IMR-90 (cell line): ENCODE measurements around the gene CCNE1. TPM values are rescaled to one million over a fixed set of nuclear protein-coding genes. Genes with fewer than 3 reads are reported as not detected.

ENCODE experiments used
- ATAC-seq: fragments of 200-7000 bp; cut with Tn5 transposase; 2 replicates; pipeline ENCODE4 v1.9.1; 2020; ENCODE audit warnings: low read depth, mild to moderate bottlenecking, moderate library complexity
- BruUV-seq: library from RNA; stranded (reverse); fragments of 400-500 nt; replicated peaks from 2 replicates; lab custom pipeline; 2021; lab: Mats Ljungman, UMichigan
- CTCF ChIA-PET: fragments of 300-600 bp; formaldehyde crosslinking; extraction: SDS; loops from one replicate; lab custom pipeline; 2021; ENCODE audit warnings: antibody characterized with exemption; lab: Yijun Ruan, JAX
- POLR2A ChIA-PET: fragments of 300-600 bp; sonication (Branson Sonifier 250); formaldehyde crosslinking; loops from one replicate; lab custom pipeline; 2022; ENCODE audit warnings: antibody characterized with exemption; ENCODE audit not compliant: unreplicated experiment; lab: Charles Lee
- DNase-seq: peaks from one replicate; pipeline ENCODE4 v3.0.0; 2013
- H2AFZ ChIP-seq: replicated peaks from 2 replicates; pipeline ENCODE3; 2013; ENCODE audit warnings: low read length, mild to moderate bottlenecking; ENCODE audit not compliant: poor library complexity
- H2AK5ac ChIP-seq: 2 replicates; pipeline ENCODE4 v1.6.1; 2013; ENCODE audit warnings: low read depth, low read length, inconsistent platforms
- H2AK9ac ChIP-seq: replicated peaks from 2 replicates; pipeline ENCODE3; 2013; ENCODE audit warnings: mild to moderate bottlenecking, low read depth, low read length, moderate library complexity; ENCODE audit not compliant: poor library complexity
- H2BK120ac ChIP-seq: 2 replicates; pipeline ENCODE4 v1.6.1; 2013; ENCODE audit warnings: low read depth, low read length, inconsistent platforms
- H2BK15ac ChIP-seq: 3 replicates; pipeline ENCODE4 v1.6.1; 2013; ENCODE audit warnings: low read depth, low read length, inconsistent platforms
- H2BK20ac ChIP-seq: 2 replicates; pipeline ENCODE4 v1.6.1; 2013; ENCODE audit warnings: low read depth, mild to moderate bottlenecking, inconsistent platforms, low read length, moderate library complexity
- H2BK5ac ChIP-seq: 2 replicates; pipeline ENCODE4 v1.6.1; 2013; ENCODE audit warnings: mild to moderate bottlenecking, low read depth, low read length, inconsistent platforms; ENCODE audit not compliant: poor library complexity, severe bottlenecking
- H3K14ac ChIP-seq: replicated peaks from 2 replicates; pipeline ENCODE4 v1.6.1; 2013; ENCODE audit warnings: low read depth, low read length, inconsistent platforms
- H3K18ac ChIP-seq: 2 replicates; pipeline ENCODE4 v1.6.1; 2013; ENCODE audit warnings: low read depth, low read length, control low read depth
- H3K23ac ChIP-seq: 2 replicates; pipeline ENCODE4 v1.6.1; 2013; ENCODE audit warnings: low read depth, low read length, inconsistent platforms
- H3K27ac ChIP-seq: 2 replicates; pipeline ENCODE4 v1.5.1; 2013; ENCODE audit warnings: mild to moderate bottlenecking, control low read depth, low read length; ENCODE audit not compliant: insufficient read depth
- H3K27me3 ChIP-seq: 2 replicates; pipeline ENCODE4 v1.6.1; 2013; ENCODE audit warnings: low read length; ENCODE audit not compliant: control insufficient read depth, insufficient read depth
- H3K36me3 ChIP-seq: 2 replicates; pipeline ENCODE4 v1.6.1; 2013; ENCODE audit warnings: low read length, mixed read lengths; ENCODE audit not compliant: control insufficient read depth, insufficient read depth
- H3K4ac ChIP-seq: 2 replicates; pipeline ENCODE4 v1.6.1; 2013; ENCODE audit warnings: low read depth, low read length, inconsistent platforms
- H3K4me1 ChIP-seq: 2 replicates; pipeline ENCODE4 v1.6.1; 2013; ENCODE audit warnings: low read length, mixed read lengths; ENCODE audit not compliant: control insufficient read depth, insufficient read depth
- H3K4me2 ChIP-seq: 2 replicates; pipeline ENCODE4 v1.6.1; 2013; ENCODE audit warnings: low read depth, mild to moderate bottlenecking, control low read depth, low read length, moderate library complexity
- H3K4me3 ChIP-seq: 2 replicates; pipeline ENCODE4 v1.5.1; 2013; ENCODE audit warnings: low read depth, mild to moderate bottlenecking, control low read depth, low read length, moderate library complexity; ENCODE audit not compliant: insufficient read depth
- H3K56ac ChIP-seq: 2 replicates; pipeline ENCODE4 v1.6.1; 2013; ENCODE audit warnings: low read length, inconsistent platforms; ENCODE audit not compliant: insufficient read depth; ENCODE audit errors: extremely low read depth
- H3K79me1 ChIP-seq, 2 experiments: 2 replicates each; pipeline ENCODE4 v1.6.1; 2013; ENCODE audit warnings: low read length in 2 of 2, inconsistent platforms in 1 of 2, low read depth in 1 of 2
- H3K9ac ChIP-seq: 2 replicates; pipeline ENCODE4 v1.6.1; 2013; ENCODE audit warnings: low read depth, low read length, control low read depth
- H3K9me1 ChIP-seq: 2 replicates; pipeline ENCODE4 v1.6.1; 2013; ENCODE audit warnings: low read length, inconsistent platforms; ENCODE audit not compliant: insufficient read depth
- H3K9me3 ChIP-seq: 2 replicates; pipeline ENCODE4 v1.6.1; 2013; ENCODE audit warnings: low read length; ENCODE audit not compliant: control insufficient read depth, insufficient read depth
- H4K20me1 ChIP-seq: 2 replicates; pipeline ENCODE4 v1.6.1; 2013; ENCODE audit warnings: low read length, inconsistent platforms; ENCODE audit not compliant: insufficient read depth
- H4K5ac ChIP-seq: 2 replicates; pipeline ENCODE4 v1.6.1; 2013; ENCODE audit warnings: mild to moderate bottlenecking, low read depth, low read length, control low read depth
- H4K8ac ChIP-seq, 2 experiments: 2 replicates each; pipeline ENCODE4 v1.6.1; 2013; ENCODE audit warnings: low read depth in 2 of 2, low read length in 2 of 2, control low read depth in 1 of 2, inconsistent platforms in 1 of 2
- H4K91ac ChIP-seq: 2 replicates; pipeline ENCODE4 v1.6.1; 2013; ENCODE audit warnings: low read depth, low read length, inconsistent platforms; ENCODE audit not compliant: insufficient read depth
- CEBPB ChIP-seq: IDR thresholded peaks from 2 replicates; pipeline ENCODE4 v1.6.1; 2012; ENCODE audit warnings: low read depth, low read length, improper control_type of control experiment
- MAZ ChIP-seq: IDR thresholded peaks from 2 replicates; pipeline ENCODE4 v1.6.1; 2012; ENCODE audit warnings: low read depth, mild to moderate bottlenecking, low read length, improper control_type of control experiment, moderate library complexity, borderline replicate concordance
- MXI1 ChIP-seq: IDR thresholded peaks from 2 replicates; pipeline ENCODE4 v1.6.1; 2012; ENCODE audit warnings: low read depth, mild to moderate bottlenecking, low read length, moderate library complexity, borderline replicate concordance
- NFE2L2 ChIP-seq: fragments of 150-350 bp; IDR thresholded peaks from 2 replicates; pipeline ENCODE4 v1.6.1; 2016; ENCODE audit warnings: low read depth, mild to moderate bottlenecking, low read length
- RCOR1 ChIP-seq: IDR thresholded peaks from 2 replicates; pipeline ENCODE4 v1.6.1; 2012; ENCODE audit warnings: mild to moderate bottlenecking, low read length, improper control_type of control experiment; ENCODE audit not compliant: insufficient replicate concordance
- USF2 ChIP-seq: fragments of 150-350 bp; IDR thresholded peaks from 2 replicates; pipeline ENCODE4 v1.6.1; 2017; ENCODE audit warnings: mild to moderate bottlenecking, antibody characterized with exemption, low read length, low read depth
- WGBS, 2 experiments: methylation state at CpG; one replicate each; pipeline versions ENCODE4 v1.1.5 to v1.1.7; 2013; ENCODE audit warnings: missing lambda C conversion rate in 2 of 2; ENCODE audit not compliant: insufficient read length in 1 of 2; ENCODE audit errors: extremely low coverage in 2 of 2; 5-methylcytosine and 5-hydroxymethylcytosine counted together
- dilution Hi-C: fragments of 300-500 bp; cut with HindIII; formaldehyde crosslinking; loops from one replicate; pipeline ENCODE4 v1.14.3; 2018; ENCODE audit warnings: low sequenced_read_pairs; ENCODE audit not compliant: unreplicated experiment
- in situ Hi-C: fragments of 300-500 bp; cut with MboI; formaldehyde crosslinking; loops from 3 replicates; pipeline ENCODE4 v1.14.3; 2019; ENCODE audit warnings: low sequenced_read_pairs, inconsistent platforms, mixed read lengths
- intact Hi-C: fragments of 100-400 bp; cut with micrococcal nuclease; formaldehyde crosslinking; loops from 2 replicates; pipeline ENCODE4 v1.10.0; 2022
- polyA plus RNA-seq, 3 experiments: library from polyadenylated mRNA; depleted of rRNA; stranded (reverse); fragments of >200 nt; gene quantifications; 2 replicates each; pipeline ENCODE4 v1.2.3, GENCODE V29; 2012; ENCODE audit warnings: low replicate concordance in 1 of 3
- total RNA-seq: library from RNA; depleted of rRNA; stranded (reverse); fragments of >200 nt; gene quantifications from 2 replicates; pipeline ENCODE4 v1.2.3, GENCODE V29; 2012
- TF ChIP-seq, protein P1 (sequence below): conservative IDR thresholded peaks from 2 replicates; pipeline ENCODE4 v1.5.1; 2012; ENCODE audit warnings: mild to moderate bottlenecking, low read depth, low read length, improper control_type of control experiment

CCNE1 gene
- total and polyA plus RNA-seq, 2 of the 4 experiments (the other 2 are of a cell fraction) = 6.8 to 7.0 TPM

DNA sequence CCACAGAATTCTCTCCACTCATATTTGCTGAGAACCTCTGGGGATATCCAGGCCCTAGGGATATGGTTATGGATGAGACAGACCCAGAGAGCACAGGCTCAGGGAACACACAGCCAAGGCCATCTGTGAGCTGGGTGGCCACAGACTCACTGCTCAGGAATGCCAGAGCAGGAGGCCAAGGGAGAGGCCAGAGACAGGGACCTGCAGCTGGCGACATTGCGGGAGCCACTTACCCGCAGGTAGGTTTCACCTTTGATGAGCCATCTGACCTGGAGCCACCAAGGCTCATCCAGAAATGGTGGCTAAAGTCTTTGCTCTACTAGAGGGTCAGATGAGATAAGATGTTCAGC is 29.4 kb downstream of the CCNE1 start:
- Histone ChIP-seq H3K4me2 (no peak overlapping the region), H3K9me3 (no peaks in the 10 kb centered on the region), H3K27ac (no peak overlapping the region), H4K20me1 (no peaks in the 10 kb centered on the region; the same call in 1 of the 2 replicates), H3K14ac (no peak overlapping the region), H2AFZ (no peak overlapping the region), H3K79me1 (no peaks in the 10 kb centered on the region), H3K4me1 (peaks cover 2% of the 10 kb centered on the region; the same call in 1 of the 2 replicates), H3K4ac (no peak overlapping the region), H4K8ac (no peak overlapping the region), H3K56ac (no peak overlapping the region), H3K27me3 (peaks cover 14% of the 10 kb centered on the region), H2BK20ac (no peak overlapping the region), H2BK5ac (no peak overlapping the region), H3K9ac (no peak overlapping the region), H2AK5ac (no peak overlapping the region), H2AK9ac (no peak overlapping the region), H4K91ac (no peak overlapping the region), H2BK15ac (no peak overlapping the region), H3K9me1 (no peaks in the 10 kb centered on the region), H3K18ac (no peak overlapping the region), H3K36me3 (no peaks in the 10 kb centered on the region), H4K5ac (no peak overlapping the region), H3K4me3 (no peak overlapping the region), H3K23ac (no peak overlapping the region), H2BK120ac (no peak overlapping the region)
- dilution Hi-C loops (no loop called here), in situ Hi-C loops (no loop called here), intact Hi-C loops (no loop called here)
- 90% methylated on average over 3 of the region's 3 CpGs; no CpG with 5 or more reads in 1 of the 2 experiments for WGBS, 2 experiments
- ATAC-seq (no peak), DNase-seq (no peak)
- POLR2A ChIA-PET = no interaction called here
- BruUV-seq = no TSS peak
- CTCF ChIA-PET = no interaction called here
- TF ChIP-seq, protein P1, sequence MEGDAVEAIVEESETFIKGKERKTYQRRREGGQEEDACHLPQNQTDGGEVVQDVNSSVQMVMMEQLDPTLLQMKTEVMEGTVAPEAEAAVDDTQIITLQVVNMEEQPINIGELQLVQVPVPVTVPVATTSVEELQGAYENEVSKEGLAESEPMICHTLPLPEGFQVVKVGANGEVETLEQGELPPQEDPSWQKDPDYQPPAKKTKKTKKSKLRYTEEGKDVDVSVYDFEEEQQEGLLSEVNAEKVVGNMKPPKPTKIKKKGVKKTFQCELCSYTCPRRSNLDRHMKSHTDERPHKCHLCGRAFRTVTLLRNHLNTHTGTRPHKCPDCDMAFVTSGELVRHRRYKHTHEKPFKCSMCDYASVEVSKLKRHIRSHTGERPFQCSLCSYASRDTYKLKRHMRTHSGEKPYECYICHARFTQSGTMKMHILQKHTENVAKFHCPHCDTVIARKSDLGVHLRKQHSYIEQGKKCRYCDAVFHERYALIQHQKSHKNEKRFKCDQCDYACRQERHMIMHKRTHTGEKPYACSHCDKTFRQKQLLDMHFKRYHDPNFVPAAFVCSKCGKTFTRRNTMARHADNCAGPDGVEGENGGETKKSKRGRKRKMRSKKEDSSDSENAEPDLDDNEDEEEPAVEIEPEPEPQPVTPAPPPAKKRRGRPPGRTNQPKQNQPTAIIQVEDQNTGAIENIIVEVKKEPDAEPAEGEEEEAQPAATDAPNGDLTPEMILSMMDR = no peak
- no peak for TF ChIP-seq MXI1
- TF ChIP-seq USF2 = no peak
- TF ChIP-seq NFE2L2 = no peak
- no peak for TF ChIP-seq RCOR1
- TF ChIP-seq MAZ = no peak
- no peak for TF ChIP-seq CEBPB
